Mesenchymal stem cell (in vitro differentiated cells and primary cell): ENCODE data around the gene PARD6B.

Experiments used
- DNase-seq: peaks from one replicate; pipeline ENCODE4 v3.0.0-alpha.2; 2013
- H2AFZ ChIP-seq: one replicate; pipeline ENCODE4 v1.6.1; 2013; ENCODE audit warnings: low read depth, mild to moderate bottlenecking, control low read depth, inconsistent platforms, low read length, moderate library complexity
- H2AK5ac ChIP-seq: 2 replicates; pipeline ENCODE4 v1.6.1; 2013; ENCODE audit warnings: low read length, moderate library complexity, mild to moderate bottlenecking, inconsistent platforms; ENCODE audit not compliant: severe bottlenecking
- H2BK120ac ChIP-seq: one replicate; pipeline ENCODE4 v1.6.1; 2013; ENCODE audit warnings: low read depth, mild to moderate bottlenecking, inconsistent platforms, low read length, moderate library complexity
- H2BK12ac ChIP-seq, 2 experiments: one replicate each; pipeline ENCODE4 v1.6.1; 2013; ENCODE audit warnings: inconsistent platforms in 2 of 2, low read length in 2 of 2, mild to moderate bottlenecking in 2 of 2, moderate library complexity in 2 of 2, control low read depth in 1 of 2
- H2BK15ac ChIP-seq: one replicate; pipeline ENCODE4 v1.6.1; 2013; ENCODE audit warnings: mild to moderate bottlenecking, low read depth, inconsistent platforms; ENCODE audit not compliant: poor library complexity, severe bottlenecking
- H2BK5ac ChIP-seq: 2 replicates; pipeline ENCODE4 v1.6.1; 2013; ENCODE audit warnings: low read depth, mild to moderate bottlenecking, low read length, control low read depth, inconsistent platforms; ENCODE audit not compliant: poor library complexity, severe bottlenecking
- H3K14ac ChIP-seq, 2 experiments: one replicate each; pipeline ENCODE4 v1.6.1; 2013; ENCODE audit warnings: inconsistent platforms in 2 of 2, low read length in 2 of 2, control low read depth in 1 of 2, mild to moderate bottlenecking in 1 of 2, moderate library complexity in 1 of 2
- H3K18ac ChIP-seq, 2 experiments: one replicate each; pipeline ENCODE4 v1.6.1; 2013; ENCODE audit warnings: inconsistent platforms in 2 of 2, low read length in 2 of 2, control low read depth in 1 of 2, low read depth in 1 of 2, mild to moderate bottlenecking in 1 of 2
- H3K23ac ChIP-seq, 2 experiments: one replicate each; pipeline ENCODE4 v1.6.1; 2013; ENCODE audit warnings: inconsistent platforms in 2 of 2, low read length in 2 of 2, mild to moderate bottlenecking in 2 of 2, moderate library complexity in 2 of 2, control low read depth in 1 of 2
- H3K27ac ChIP-seq: 2 replicates; pipeline ENCODE4 v1.5.1; 2013; ENCODE audit warnings: mild to moderate bottlenecking, moderate library complexity, low read length, control low read depth, inconsistent platforms; ENCODE audit not compliant: poor library complexity, severe bottlenecking
- H3K27me3 ChIP-seq, 2 experiments: 2 replicates each; pipeline versions ENCODE4 v1.6.1 to v1.7.0; 2013; ENCODE audit warnings: low read length in 2 of 2, mild to moderate bottlenecking in 2 of 2, moderate library complexity in 2 of 2, control low read depth in 1 of 2, inconsistent platforms in 1 of 2; ENCODE audit not compliant: control insufficient read depth in 1 of 2, insufficient read depth in 1 of 2
- H3K36me3 ChIP-seq, 2 experiments: 2 replicates each; pipeline versions ENCODE4 v1.6.1 to v1.7.0; 2013; ENCODE audit warnings: low read length in 2 of 2, control low read depth in 1 of 2, inconsistent platforms in 1 of 2, low read depth in 1 of 2, mild to moderate bottlenecking in 1 of 2; ENCODE audit not compliant: insufficient read depth in 2 of 2, control insufficient read depth in 1 of 2
- H3K4ac ChIP-seq, 2 experiments: one replicate each; pipeline ENCODE4 v1.6.1; 2013; ENCODE audit warnings: inconsistent platforms in 2 of 2, low read length in 2 of 2, mild to moderate bottlenecking in 2 of 2, moderate library complexity in 2 of 2, control low read depth in 1 of 2, low read depth in 1 of 2
- H3K4me1 ChIP-seq: 2 replicates; pipeline ENCODE4 v1.6.1; 2013; ENCODE audit warnings: low read depth, low read length, control low read depth; ENCODE audit not compliant: control insufficient read depth, insufficient read depth
- H3K4me2 ChIP-seq: 2 replicates; pipeline ENCODE4 v1.6.1; 2013; ENCODE audit warnings: low read length, mild to moderate bottlenecking, inconsistent platforms; ENCODE audit not compliant: poor library complexity, severe bottlenecking
- H3K4me3 ChIP-seq, 2 experiments: 2 replicates each; pipeline versions ENCODE4 v1.5.1 to v1.7.0; 2013; ENCODE audit warnings: low read length in 2 of 2, mild to moderate bottlenecking in 2 of 2, control low read depth in 1 of 2, low read depth in 1 of 2; ENCODE audit not compliant: insufficient read depth in 1 of 2
- H3K79me1 ChIP-seq: replicated peaks from 2 replicates; pipeline ENCODE4 v1.6.1; 2013; ENCODE audit warnings: mild to moderate bottlenecking, control low read depth, low read length, inconsistent platforms; ENCODE audit not compliant: poor library complexity, severe bottlenecking
- H3K9ac ChIP-seq: 2 replicates; pipeline ENCODE4 v1.7.0; 2013; ENCODE audit warnings: mild to moderate bottlenecking, low read length, moderate library complexity
- H3K9me3 ChIP-seq: 2 replicates; pipeline ENCODE4 v1.7.0; 2013; ENCODE audit warnings: mild to moderate bottlenecking, low read length; ENCODE audit not compliant: control insufficient read depth
- H4K8ac ChIP-seq: one replicate; pipeline ENCODE4 v1.6.1; 2013; ENCODE audit warnings: inconsistent platforms, mild to moderate bottlenecking, low read length, moderate library complexity
- H4K91ac ChIP-seq: one replicate; pipeline ENCODE4 v1.6.1; 2013; ENCODE audit warnings: mild to moderate bottlenecking, low read length, inconsistent platforms
- WGBS: methylation state at CpG from one replicate; pipeline ENCODE4 v1.1.7; 2013; ENCODE audit warnings: mixed read lengths; 5-methylcytosine and 5-hydroxymethylcytosine counted together

The PARD6B gene

DNA sequence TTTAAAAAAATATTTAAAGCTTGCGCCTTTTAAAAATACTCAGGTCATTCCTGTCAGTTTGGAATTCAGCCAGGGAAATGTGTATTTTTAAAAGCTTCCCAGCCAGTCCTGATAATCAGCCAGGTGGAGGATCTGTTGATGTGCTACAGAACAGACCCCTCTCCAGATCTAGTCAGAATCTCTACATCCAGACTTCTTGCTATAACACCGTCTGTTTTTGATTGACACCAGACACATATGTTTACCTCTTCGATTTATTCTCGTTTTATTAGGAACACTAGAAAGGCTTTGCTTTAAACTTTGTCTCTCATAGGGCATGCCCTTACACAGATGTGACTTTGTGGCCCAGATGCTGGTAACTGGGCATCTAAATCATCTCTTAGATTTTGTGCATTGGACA is 11.7 kb downstream of the PARD6B start:
- H3K27ac ChIP-seq = peak overlapping the region; percentile 71
- H2AK5ac ChIP-seq = peak overlapping the region; percentile 38
- no peak overlapping the region for H2AFZ ChIP-seq
- H2BK15ac ChIP-seq = no peak overlapping the region
- peak overlapping the region in 1 of 2 experiments; percentile 49 for H3K4ac ChIP-seq
- 63% methylated on average over 4 of the region's 4 CpGs for WGBS
- peak overlapping the region in 1 of 2 experiments; percentile 28 for H2BK12ac ChIP-seq
- H2BK5ac ChIP-seq = peak overlapping the region; percentile 24
- no peak overlapping the region for H3K23ac ChIP-seq
- peaks cover 0 to 7% of the 10 kb centered on the region in 2 experiments for H3K36me3 ChIP-seq
- H3K4me3 ChIP-seq = no peak overlapping the region
- no peak overlapping the region for H4K8ac ChIP-seq
- no peak overlapping the region for H2BK120ac ChIP-seq
- no peaks in the 10 kb centered on the region for H3K9me3 ChIP-seq
- no peak for DNase-seq
- H3K27me3 ChIP-seq = no peaks in the 10 kb centered on the region
- H3K9ac ChIP-seq = no peak overlapping the region
- peak overlapping the region in 1 of 2 experiments; percentile 52 for H3K18ac ChIP-seq
- H3K14ac ChIP-seq = no peak overlapping the region
- no peak overlapping the region for H3K4me2 ChIP-seq
- H3K79me1 ChIP-seq = peaks cover 1% of the 10 kb centered on the region
- H4K91ac ChIP-seq = no peak overlapping the region
- peaks cover 27% of the 10 kb centered on the region for H3K4me1 ChIP-seq

DNA sequence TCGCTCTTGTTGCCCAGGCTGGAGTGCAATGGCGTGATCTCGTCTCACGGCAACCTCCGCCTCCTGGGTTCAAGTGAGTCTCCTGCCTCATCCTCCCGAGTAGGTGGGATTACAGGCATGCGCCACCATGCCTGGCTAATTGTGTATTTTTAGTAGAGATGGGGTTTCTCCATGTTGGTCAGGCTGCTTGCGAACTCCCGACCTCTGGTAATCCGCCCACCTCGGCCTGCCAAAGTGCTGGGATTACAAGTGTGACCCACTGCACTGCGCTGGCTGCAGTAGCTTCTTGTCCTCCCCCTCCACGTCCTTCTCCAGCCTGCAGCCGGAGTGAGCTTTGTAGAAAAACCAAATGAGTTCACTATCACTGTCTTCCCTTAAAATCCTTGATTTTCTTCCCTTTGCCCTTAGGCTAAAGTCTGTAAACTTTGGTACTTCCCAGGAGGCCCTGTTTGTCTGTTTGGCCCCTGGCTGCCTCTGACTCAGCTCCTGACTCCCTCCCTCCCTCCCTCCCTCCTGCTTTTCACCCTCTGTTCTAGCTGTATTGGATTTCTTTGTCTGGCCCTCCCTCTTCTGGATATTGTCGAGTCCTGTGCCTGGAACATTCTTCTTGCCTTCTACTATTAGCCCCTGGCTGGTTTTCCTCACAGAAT is 12.9 kb downstream of the PARD6B start:
- Histone ChIP-seq H3K4me1 (peaks cover 28% of the 10 kb centered on the region), H2BK15ac (no peak overlapping the region), H3K14ac (peak overlapping the region in 1 of 2 experiments; percentile 41), H2AFZ (no peak overlapping the region), H2BK12ac (peak overlapping the region in 1 of 2 experiments; percentile 92), H3K9ac (peak overlapping the region; percentile 69), H2AK5ac (peak overlapping the region; percentile 6), H3K79me1 (peaks cover 4% of the 10 kb centered on the region), H3K4me3 (peak overlapping the region in 1 of 2 experiments; percentile 47), H3K23ac (no peak overlapping the region), H2BK5ac (peak overlapping the region; percentile 61), H3K18ac (peak overlapping the region; percentile 60 to 94), H4K8ac (peak overlapping the region; percentile 71), H3K4me2 (peak overlapping the region; percentile 17), H3K4ac (peak overlapping the region in 1 of 2 experiments; percentile 49), H3K27ac (peak overlapping the region; percentile 82), H3K27me3 (no peaks in the 10 kb centered on the region), H4K91ac (peak overlapping the region; percentile 53), H2BK120ac (no peak overlapping the region), H3K9me3 (no peaks in the 10 kb centered on the region), H3K36me3 (peaks cover 0 to 12% of the 10 kb centered on the region in 2 experiments)
- peak; percentile 96 for DNase-seq
- WGBS = 45% methylated on average over 15 of the region's 15 CpGs

GRCh38 chr20:50745634-50746137 is 14.3 kb downstream of the PARD6B start:
- Histone ChIP-seq H2BK15ac (peak overlapping the region; percentile 23), H3K18ac (peak overlapping the region in 1 of 2 experiments; percentile 54), H3K79me1 (peaks cover 6% of the 10 kb centered on the region), H3K4me1 (peaks cover 25% of the 10 kb centered on the region), H4K8ac (no peak overlapping the region), H3K9me3 (no peaks in the 10 kb centered on the region), H4K91ac (no peak overlapping the region), H3K9ac (peak overlapping the region; percentile 36), H3K23ac (no peak overlapping the region), H2BK12ac (no peak overlapping the region), H2BK120ac (no peak overlapping the region), H3K36me3 (peaks cover 0 to 14% of the 10 kb centered on the region in 2 experiments), H3K27me3 (no peaks in the 10 kb centered on the region), H2BK5ac (no peak overlapping the region), H2AFZ (no peak overlapping the region), H3K4ac (no peak overlapping the region), H3K4me3 (no peak overlapping the region), H3K4me2 (no peak overlapping the region), H3K27ac (peak overlapping the region; percentile 66), H2AK5ac (peak overlapping the region; percentile 44), H3K14ac (no peak overlapping the region)
- no peak for DNase-seq
- WGBS = 93% methylated on average over 1 of the region's 2 CpGs

DNA sequence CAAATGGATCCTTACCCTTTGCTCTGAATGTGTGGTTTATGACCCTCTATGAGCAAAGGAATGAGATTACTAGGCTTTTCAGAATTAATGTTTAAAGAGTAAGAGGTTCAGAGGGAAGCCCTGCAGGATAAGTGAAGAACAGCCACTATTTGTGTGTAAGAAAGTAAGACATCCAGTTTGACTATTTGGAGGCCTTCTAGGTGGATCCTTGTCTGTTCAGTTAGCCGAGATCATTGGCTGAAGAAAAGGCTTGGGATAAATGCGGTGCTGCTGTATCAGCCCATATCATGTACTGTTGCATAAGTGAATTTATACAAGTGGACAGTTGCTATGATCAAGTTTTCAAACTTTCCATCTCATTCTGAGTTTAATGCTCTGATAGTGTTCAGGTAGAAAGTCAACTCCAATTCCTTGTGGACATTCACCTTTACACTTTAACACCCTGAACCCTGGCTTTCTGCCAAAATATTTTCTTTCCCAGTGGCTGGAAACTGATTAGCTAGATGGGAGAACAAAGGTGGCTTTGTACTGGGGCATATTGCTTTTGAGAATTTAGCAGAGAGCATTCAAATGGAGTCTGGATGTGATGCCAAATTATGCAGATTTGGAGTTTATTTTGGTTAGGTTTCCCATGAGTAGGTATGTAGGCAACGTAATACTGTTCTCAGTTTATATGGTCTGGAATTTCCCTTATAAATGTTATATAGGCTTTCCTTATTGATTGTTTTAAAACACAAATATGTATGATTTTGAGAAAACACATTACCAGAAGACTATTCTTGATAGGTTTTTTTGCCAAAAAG is 15.0 kb downstream of the PARD6B start:
- Histone ChIP-seq H3K9me3 (no peaks in the 10 kb centered on the region), H3K23ac (no peak overlapping the region), H2BK12ac (no peak overlapping the region), H3K4me2 (peak overlapping the region; percentile 39), H2BK120ac (no peak overlapping the region), H3K27me3 (no peaks in the 10 kb centered on the region), H3K4me1 (peaks cover 22% of the 10 kb centered on the region), H3K27ac (peak overlapping the region; percentile 66), H3K4ac (no peak overlapping the region), H3K14ac (no peak overlapping the region), H3K18ac (no peak overlapping the region), H2AFZ (no peak overlapping the region), H4K8ac (no peak overlapping the region), H3K36me3 (peaks cover 0 to 17% of the 10 kb centered on the region in 2 experiments), H2BK15ac (no peak overlapping the region), H3K4me3 (no peak overlapping the region), H2BK5ac (no peak overlapping the region), H3K79me1 (peaks cover 8% of the 10 kb centered on the region), H3K9ac (peak overlapping the region; percentile 36), H4K91ac (no peak overlapping the region), H2AK5ac (peak overlapping the region; percentile 59)
- DNase-seq = no peak
- 89% methylated on average over 1 of the region's 3 CpGs for WGBS
